Peyer's patch (tissue), 4 donors: ENCODE data around the gene TMEM243.

Source experiments
- POLR2A ChIP-seq, 2 donors: fragments of 450-650 bp; IDR thresholded peaks; one replicate each; pipeline ENCODE4 v1.5.1; 2017; ENCODE audit warnings: antibody characterized with exemption in 2 of 2, mild to moderate bottlenecking in 2 of 2, moderate library complexity in 2 of 2
- TF ChIP-seq, protein P1 (sequence below), 6 experiments: fragments of 450-650 bp in 4 of 6; fragments of 200-600 bp in 2 of 6; sonication (generic) in 1 of 6; IDR thresholded peaks; one replicate each; pipeline ENCODE4 v1.5.1; 2017 to 2019; ENCODE audit warnings: antibody characterized with exemption in 6 of 6, mild to moderate bottlenecking in 3 of 6, moderate library complexity in 1 of 6

DNA sequence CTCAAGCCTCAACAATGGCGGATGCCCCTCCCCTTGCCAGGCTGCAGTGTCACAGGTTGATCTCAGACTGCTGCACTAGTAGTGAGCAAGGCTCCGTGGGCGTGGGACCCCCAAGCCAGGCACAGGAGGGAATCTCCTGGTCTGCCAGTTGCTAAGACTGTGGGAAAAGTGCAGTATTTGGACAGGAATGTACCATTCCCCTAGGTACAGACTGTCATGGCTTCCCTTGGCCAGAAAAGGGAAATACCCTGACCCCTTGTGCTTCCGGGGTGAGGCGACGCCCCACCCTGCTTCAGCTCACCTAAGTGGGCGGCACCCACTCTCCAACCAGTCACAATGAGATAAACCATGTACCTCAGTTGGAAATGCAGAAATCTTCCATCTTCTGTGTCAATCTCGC, 44.0 kb upstream of the TMEM243 start:
- TF ChIP-seq, protein P1, sequence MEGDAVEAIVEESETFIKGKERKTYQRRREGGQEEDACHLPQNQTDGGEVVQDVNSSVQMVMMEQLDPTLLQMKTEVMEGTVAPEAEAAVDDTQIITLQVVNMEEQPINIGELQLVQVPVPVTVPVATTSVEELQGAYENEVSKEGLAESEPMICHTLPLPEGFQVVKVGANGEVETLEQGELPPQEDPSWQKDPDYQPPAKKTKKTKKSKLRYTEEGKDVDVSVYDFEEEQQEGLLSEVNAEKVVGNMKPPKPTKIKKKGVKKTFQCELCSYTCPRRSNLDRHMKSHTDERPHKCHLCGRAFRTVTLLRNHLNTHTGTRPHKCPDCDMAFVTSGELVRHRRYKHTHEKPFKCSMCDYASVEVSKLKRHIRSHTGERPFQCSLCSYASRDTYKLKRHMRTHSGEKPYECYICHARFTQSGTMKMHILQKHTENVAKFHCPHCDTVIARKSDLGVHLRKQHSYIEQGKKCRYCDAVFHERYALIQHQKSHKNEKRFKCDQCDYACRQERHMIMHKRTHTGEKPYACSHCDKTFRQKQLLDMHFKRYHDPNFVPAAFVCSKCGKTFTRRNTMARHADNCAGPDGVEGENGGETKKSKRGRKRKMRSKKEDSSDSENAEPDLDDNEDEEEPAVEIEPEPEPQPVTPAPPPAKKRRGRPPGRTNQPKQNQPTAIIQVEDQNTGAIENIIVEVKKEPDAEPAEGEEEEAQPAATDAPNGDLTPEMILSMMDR (IDR thresholded peaks at IDR 0.05): no peak
- TF ChIP-seq POLR2A (IDR thresholded peaks at IDR 0.05): no peak
